CD4-positive, alpha-beta T cell treated with Interferon gamma for 1 hour (primary cell): ENCODE results near the gene TBCEL.
"Not testable (repeated sequence)": the region's sequence is repeated elsewhere in the genome, so short reads cannot be mapped to it uniquely, and the experiment has no call there.

ENCODE experiments used
- DNase-seq: peaks from one replicate; pipeline ENCODE4 v3.0.0-alpha.2; 2020

TBCEL gene

GRCh38 chr11:121029813-121030445 lies 6.0 kb downstream of the TBCEL start:
- no peak for DNase-seq

- no peak for DNase-seq
These were observed 7.3 kb downstream of the TBCEL start for GRCh38 chr11:121031167-121031566.

DNA sequence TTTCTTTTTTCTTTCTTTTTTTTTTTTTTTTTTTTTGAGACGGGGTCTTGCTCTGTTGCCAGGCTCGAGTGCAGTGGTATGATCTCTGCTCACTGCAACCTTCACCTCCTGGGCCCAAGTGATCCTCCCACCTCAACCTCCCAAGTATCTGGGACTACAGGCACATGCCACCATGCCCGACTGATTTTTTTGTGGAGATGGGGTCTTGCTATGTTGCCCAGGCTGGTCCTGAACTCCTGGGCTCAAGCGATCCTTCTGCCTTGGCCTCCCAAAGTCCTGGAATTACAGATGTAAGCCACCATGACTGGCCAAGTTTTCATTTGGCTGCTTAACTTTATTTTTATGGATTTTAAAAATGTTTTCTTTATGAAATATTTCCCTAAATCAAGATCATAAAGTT lies 7.7 kb downstream of the TBCEL start:
- DNase-seq, result not testable (repeated sequence)

- no peak for DNase-seq
These were observed 8.6 kb downstream of the TBCEL start for GRCh38 chr11:121032546-121032945.

- DNase-seq, result no peak
These were observed 9.7 kb downstream of the TBCEL start for GRCh38 chr11:121033635-121034034.

DNA sequence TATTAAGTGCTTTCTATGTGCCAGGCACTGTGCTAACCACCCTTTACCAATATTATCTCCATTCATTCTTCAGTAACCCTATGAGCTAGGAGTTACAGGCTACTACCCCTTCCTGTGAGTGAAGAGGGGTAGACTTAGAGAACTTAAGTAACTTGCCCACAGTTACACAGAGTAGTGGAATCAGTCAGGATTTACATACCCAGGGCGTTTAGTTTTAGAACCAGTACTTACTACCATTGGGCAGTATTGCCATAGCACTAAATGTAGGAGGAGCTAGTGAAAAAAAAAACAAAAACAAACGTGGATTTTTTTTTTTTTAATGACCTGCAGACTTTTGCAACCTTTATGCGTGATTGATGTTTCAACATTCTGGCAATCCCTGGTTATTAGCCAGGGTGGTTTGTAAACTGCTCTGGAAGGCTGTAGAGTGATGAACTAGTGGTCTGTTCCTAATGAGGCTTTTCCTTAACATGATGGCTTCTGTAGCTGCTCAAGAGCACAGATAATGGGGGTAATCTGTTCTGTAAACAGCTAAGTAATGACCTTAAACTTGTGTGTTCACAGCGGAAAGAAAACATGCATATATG lies 11.4 kb downstream of the TBCEL start:
- no peak for DNase-seq

- DNase-seq, result no peak
These were observed 11.9 kb downstream of the TBCEL start for GRCh38 chr11:121035780-121036179.

- no peak for DNase-seq
These were observed 13.1 kb downstream of the TBCEL start for GRCh38 chr11:121037016-121037415.

DNA sequence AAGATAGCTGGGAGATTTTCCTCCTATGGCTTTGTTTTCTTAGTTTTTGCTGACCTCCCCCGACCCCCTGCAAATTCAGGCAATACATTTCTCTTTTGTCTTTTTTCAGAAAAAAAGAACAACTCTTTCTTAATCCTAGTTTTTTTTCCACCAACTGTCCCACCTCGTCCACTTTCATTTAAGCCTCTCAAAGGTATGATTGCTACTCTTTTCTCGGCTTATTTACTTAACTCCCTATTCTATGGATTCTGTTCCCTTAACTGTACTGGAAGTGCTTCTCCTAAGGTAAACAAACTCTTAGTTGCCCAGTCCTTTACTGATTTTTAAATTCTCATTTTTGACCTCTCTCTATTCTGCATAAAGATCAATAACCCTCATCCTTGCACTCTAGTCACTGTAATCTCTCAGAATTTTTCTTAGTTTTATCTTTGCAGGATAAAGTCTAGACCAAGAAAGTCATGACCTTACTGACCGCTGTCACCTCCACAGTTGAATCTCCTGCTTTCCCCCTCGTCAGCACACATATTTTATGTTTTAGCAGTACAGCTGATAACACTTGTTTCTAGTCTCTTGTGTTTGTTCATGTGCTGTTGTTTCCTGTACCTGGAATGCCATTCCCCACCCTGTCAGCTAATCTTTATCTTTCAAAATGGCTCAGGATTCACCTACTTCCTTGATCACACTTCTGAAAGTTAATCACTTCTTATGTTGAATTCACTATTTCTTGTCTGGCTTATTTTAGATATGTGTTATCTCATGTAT lies 14.9 kb downstream of the TBCEL start:
- no peak for DNase-seq

- DNase-seq, result no peak
These were observed 16.2 kb downstream of the TBCEL start for GRCh38 chr11:121039971-121040613.

DNA sequence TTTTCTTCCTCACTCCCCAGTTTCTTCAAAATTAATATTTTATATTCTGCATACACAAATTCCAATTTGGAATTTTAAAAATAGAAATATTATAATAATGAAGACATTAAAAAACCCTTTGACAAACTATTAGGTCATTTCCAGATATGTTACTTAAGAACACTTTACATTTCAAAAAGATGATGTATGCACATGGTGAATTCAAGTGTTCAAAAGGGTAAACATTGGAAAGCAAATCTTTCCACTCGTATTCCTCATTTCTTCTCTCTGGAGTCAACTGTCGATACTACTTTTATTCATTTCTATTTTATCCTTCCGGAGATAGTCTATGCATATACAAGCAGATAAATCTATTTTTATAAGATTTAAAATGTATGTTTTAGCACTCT lies 16.7 kb downstream of the TBCEL start:
- no peak for DNase-seq

- no peak for DNase-seq
These were observed 17.2 kb downstream of the TBCEL start for GRCh38 chr11:121041072-121041471.

DNA sequence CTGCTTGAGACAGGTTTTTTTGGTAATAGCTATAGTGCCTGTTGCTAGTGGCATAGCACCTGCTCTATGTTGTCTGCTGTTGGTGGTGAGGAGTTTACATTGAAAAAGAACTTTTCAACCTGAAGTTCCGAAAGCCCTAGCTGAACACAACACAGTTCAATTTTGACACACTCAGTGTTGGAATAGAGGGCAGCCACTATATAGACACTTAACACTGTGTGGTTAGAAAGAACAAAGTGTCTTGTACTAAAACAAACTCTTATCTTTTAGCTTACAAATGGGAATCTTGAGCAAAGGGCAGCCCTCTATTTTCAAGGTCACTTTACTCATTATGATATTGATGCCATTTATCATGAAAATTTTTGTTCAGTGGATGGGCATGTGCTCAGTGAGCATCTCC lies 18.4 kb downstream of the TBCEL start:
- no peak for DNase-seq

DNA sequence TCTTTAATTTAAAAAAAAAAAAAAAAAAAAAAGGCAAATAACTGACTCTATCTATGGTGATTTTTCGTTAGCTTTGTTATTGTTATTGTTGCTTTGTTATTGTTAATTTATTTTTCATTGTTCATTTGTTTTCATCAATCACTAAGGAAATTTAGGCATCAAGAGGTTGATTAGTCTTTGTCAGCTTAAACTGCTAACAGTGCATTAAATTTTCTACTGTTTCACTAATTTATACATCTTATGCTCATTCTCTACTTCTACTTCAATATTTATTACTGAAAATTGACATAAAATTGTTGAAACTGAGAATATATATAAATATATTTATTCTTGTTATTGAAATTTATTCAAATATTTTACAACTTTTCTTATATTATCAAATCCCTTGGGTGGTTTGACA lies 24.0 kb downstream of the TBCEL start:
- no peak for DNase-seq

DNA sequence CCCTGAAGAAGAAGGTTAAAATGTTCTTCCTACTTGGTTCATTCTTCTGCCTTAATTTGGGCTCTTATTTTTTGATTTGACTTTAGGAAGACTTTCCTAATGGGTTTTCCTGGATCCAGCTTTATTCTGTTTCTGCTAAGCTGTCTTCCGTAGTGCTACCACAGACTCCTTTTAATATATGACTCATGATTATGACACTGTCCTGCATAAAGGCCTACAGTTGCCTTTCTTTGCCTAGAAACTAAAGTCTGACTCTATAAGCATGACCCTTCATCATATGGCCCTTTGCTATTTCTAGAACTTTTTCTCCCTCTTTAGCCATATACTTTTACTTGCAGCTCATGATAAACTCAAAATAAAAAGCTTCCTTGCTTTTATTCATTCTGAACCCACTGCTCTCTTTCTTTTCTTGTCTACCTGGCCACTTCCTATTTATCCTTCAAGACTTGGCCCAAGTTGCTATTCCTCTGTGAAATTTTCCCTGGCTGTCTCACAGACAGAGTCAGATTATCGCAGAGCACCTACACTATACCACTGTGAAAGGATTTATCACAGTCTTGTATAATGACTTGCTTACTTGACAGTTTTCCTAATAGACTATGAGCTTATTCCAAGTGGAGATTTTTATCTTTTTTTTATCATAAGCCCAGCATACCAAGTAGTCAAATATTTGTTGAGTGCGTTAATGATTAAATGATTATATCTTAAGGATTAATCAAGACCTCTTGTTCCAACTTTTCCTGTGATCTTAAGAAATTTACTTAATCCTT lies 24.7 kb downstream of the TBCEL start:
- no peak for DNase-seq

- no peak for DNase-seq
These were observed 29.3 kb downstream of the TBCEL start for GRCh38 chr11:121053244-121053643.

- DNase-seq, result no peak
These were observed 30.4 kb downstream of the TBCEL start for GRCh38 chr11:121054266-121054665.

- no peak for DNase-seq
These were observed 31.2 kb downstream of the TBCEL start for GRCh38 chr11:121055076-121055475.

DNA sequence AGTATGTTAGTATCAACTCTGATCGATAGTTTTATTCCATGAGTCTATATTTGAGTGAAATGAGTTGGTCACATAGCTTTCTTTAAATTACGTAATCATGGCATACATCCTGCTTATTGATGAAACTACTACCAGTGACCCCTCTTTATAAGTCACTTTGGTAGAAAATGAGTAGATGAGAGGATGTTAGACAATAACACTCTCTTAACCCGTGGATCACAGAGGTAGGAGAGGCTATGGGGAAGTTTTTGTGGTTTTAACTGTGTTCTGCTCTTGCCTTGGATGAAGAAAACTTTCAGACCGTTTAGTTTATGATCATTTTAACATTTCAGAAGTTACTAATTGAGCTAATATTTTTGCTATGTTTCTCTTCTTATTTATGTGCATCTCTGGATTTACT lies 34.0 kb downstream of the TBCEL start:
- no peak for DNase-seq

DNA sequence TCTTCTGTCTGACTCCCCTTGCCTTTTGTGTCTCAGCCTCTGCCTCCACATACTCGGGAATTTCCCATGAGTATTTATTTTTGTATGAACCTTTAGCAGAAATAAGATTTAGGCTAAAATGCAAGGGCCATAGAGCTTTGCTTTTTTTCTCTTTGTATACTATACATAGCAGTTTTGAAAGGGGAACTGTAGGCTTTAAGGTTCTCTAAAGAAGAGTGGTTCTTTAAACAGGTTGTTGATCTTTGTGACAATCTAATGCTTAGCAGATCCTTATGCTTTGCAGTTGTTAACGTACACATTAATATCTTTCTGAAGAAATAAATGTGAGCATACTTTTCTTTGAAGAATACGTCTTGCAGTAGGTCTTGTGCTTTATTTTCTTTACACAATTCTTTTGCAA lies 35.0 kb downstream of the TBCEL start:
- no peak for DNase-seq

DNA sequence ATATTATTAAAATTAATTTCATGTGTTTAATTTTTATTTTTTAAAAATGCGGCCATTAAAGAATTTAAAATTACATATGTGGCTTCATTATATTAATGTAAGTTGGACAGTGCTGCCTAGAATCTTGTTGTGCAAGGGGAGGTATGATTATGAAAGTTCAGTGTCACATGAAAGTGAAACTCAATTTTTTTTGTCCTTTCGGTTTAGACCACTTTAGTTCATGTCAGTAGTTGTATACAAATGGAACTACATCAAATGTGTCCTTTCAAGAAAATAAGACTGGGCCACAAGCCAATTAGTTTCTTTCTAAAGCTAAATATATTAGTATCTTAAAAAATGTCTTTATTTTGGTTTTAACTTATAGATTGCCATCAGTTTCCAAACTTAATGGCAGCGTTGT lies 35.7 kb downstream of the TBCEL start:
- DNase-seq, result no peak

DNA sequence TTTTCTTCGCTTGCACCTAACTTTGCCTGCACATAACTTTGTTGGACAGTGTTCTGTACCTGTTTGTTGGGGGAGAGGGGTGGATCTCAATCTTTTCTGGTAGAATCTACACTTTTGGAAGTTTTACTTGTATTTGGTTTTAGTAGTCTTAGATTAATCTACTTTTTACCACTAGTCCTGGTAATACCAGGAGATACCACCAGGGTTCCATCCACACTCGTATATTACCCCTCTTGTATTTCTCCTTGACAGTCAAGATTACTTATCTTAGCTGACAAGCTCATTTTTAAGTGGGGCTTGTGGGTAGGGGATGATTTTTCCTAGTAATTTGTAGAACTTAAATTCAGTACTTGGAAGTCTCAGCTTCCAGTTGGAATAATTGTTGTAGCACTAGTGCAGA lies 39.8 kb downstream of the TBCEL start:
- DNase-seq, result no peak

- no peak for DNase-seq
These were observed 42.7 kb downstream of the TBCEL start for GRCh38 chr11:121066623-121067022.
